MM.1S (cell line): ENCODE results near the gene GSN.

Source experiments
- EZH2phosphoT487 ChIP-seq: fragments of 300-600 bp; sonication (generic); IDR thresholded peaks from 2 replicates; pipeline ENCODE4 v1.6.1; 2018; ENCODE audit warnings: antibody characterized with exemption, low read length
- TF ChIP-seq, protein P1 (sequence below): fragments of 300-600 bp; sonication (generic); IDR thresholded peaks from 2 replicates; pipeline ENCODE4 v1.5.1; 2016; ENCODE audit warnings: antibody characterized with exemption, low read length, mixed read lengths

DNA sequence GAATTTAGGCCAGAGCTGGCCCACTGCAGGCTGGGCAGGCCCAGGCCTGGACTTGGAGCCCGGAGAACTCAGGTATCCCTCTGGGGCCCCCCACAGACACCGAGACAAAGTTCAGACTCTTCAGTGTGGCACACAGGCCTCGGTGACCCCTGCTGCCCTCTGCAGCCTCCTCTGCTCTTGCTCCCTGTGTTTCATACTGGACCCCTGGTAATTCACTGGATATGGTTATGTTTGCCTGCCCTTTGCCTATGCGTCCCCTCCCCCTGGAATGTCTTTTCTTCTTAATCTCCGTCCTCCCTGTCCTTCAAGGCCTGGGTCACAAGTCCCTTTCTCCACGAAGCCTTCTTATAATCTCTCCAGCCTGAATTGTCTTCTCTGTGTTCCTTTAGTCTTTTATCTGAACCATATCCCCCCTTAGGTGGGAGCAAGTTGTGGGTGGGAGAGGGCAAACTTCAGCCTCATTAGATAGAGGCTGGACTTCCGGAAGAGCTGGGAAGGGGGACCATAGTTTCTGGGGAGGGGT is 30.1 kb downstream of the GSN start:
- TF ChIP-seq, protein P1, sequence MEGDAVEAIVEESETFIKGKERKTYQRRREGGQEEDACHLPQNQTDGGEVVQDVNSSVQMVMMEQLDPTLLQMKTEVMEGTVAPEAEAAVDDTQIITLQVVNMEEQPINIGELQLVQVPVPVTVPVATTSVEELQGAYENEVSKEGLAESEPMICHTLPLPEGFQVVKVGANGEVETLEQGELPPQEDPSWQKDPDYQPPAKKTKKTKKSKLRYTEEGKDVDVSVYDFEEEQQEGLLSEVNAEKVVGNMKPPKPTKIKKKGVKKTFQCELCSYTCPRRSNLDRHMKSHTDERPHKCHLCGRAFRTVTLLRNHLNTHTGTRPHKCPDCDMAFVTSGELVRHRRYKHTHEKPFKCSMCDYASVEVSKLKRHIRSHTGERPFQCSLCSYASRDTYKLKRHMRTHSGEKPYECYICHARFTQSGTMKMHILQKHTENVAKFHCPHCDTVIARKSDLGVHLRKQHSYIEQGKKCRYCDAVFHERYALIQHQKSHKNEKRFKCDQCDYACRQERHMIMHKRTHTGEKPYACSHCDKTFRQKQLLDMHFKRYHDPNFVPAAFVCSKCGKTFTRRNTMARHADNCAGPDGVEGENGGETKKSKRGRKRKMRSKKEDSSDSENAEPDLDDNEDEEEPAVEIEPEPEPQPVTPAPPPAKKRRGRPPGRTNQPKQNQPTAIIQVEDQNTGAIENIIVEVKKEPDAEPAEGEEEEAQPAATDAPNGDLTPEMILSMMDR = no peak
- TF ChIP-seq EZH2phosphoT487 = no peak
